GM19397 (cell line): ENCODE results near the gene MAP3K8.
A peak's percentile ranks its signal among the peaks of the same experiment; 100 is the strongest.
"Not testable (repeated sequence)": the region's sequence is repeated elsewhere in the genome, so short reads cannot be mapped to it uniquely, and the experiment has no call there.

Source experiments
- ATAC-seq: cut with Tn5 transposase; IDR thresholded peaks from one replicate; pipeline ENCODE4 v1.9.1; 2021; ENCODE audit warnings: mild to moderate bottlenecking, moderate library complexity; ENCODE audit not compliant: unreplicated experiment

Gene MAP3K8

GRCh38 chr10:30422151-30422695 is 11.8 kb upstream of the MAP3K8 start:
- ATAC-seq = no peak

DNA sequence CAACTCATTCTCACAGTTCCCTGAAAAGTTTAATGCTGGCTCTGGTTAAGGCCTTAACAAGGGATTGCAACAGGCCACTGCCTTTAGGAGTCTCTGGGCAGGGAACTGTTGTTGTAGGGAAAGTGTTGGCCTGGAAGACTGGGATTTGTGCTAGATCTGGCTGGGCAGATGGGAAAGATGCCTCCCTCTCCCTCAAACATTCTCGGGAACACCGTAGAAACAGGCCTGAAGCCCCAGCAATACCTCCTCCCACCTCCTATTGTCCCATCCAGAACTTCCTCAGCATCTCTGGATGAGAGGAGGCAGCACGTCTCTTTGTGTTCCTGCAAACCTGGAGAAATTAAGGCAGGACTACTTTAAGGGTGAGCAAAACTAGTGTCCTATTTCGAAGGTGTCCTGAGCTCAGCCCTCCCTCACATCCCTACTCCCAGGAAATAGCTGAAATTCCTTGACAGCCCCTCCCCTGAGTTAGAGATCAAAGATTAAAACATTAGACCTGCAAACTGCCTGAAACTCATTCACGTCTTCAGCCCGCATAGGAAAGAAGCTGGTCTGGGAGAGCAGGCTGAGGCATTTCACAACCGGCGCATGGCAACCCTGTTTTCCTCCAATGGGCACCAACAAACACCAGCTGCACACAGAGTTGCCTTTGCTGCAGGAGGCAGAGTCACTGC is 10.9 kb upstream of the MAP3K8 start:
- no peak for ATAC-seq

DNA sequence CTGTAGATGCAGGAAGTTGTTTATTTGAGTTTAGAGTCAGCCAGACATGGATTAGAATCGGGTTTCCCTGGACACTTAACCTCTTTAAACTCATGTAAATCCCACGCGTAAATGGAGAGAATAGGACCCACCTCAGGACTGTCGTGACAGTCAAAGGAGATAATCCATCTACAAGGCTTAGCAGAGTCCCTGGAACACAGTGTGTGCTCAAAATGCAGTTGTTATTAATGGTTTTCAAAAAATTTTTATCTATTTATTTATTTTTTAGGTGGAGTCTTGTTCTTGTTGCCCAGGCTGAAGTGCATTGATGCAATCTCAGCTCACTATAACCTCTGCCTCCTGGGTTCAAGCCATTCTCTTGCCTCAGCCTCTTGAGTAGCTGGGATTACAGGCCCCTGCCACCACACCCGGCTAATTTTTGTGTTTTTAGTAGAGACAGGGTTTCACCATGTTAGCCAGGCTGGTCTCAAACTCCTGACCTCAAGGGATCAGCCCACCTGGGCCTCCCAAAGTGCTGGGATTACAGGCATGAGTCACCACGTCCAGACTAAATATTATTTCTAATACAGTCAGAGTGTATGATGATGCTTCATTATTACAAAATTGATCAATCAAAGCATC is 10.2 kb upstream of the MAP3K8 start:
- ATAC-seq = not testable (repeated sequence)

GRCh38 chr10:30425336-30426075 is 8.5 kb upstream of the MAP3K8 start:
- no peak for ATAC-seq

- ATAC-seq = no peak
Observed at GRCh38 chr10:30430544-30431298, 3.3 kb upstream of the MAP3K8 start.

DNA sequence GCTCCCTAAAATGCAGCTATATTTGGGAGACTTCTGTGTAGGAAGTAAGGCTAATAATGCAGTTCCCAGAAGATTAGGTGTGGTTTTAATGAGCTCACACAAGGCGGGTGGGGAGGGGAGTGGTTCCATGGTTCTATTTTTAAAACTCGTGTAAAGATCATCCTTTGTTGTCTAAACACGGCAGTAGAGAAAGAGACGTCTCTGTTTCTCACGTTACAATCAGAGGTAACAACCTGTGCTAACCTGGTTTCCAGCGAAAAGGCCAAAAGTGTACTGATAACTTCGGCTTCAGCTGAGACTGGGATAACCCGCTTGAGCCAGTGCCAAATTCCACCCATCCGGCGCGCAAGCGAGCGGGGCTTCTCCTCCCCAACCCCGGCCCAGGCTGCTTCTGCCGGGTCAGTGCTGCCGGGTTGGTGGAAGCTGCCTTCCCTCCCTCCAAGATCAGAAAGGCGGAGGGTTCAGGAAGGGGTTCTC is 2.5 kb upstream of the MAP3K8 start:
- ATAC-seq = no peak

- peak; percentile 0 for ATAC-seq
Observed at GRCh38 chr10:30432622-30433305, 1.2 kb upstream of the MAP3K8 start.

GRCh38 chr10:30433306-30433729 is 666 bp upstream of the MAP3K8 start:
- peak; percentile 30 for ATAC-seq

- ATAC-seq = peak; percentile 49
Observed at GRCh38 chr10:30434273-30435072, 489 bp downstream of the MAP3K8 start.

DNA sequence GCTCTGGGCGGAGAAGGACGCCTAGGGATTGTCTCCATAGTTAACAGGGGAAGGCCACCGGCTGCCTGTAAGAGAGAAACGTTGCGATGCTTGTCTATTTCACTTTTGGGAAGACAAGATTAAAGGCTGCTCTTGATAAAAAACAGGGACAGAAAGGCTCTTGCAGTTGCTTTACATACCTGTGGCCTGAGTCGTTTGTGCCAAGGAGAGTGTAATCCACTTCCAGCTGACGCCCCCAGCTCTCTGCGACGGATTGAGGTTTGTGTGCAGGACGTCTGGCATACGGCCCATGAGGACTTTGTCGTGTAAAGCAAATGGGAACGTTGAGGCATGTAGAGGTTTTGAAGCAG is 1.1 kb downstream of the MAP3K8 start:
- ATAC-seq = no peak

DNA sequence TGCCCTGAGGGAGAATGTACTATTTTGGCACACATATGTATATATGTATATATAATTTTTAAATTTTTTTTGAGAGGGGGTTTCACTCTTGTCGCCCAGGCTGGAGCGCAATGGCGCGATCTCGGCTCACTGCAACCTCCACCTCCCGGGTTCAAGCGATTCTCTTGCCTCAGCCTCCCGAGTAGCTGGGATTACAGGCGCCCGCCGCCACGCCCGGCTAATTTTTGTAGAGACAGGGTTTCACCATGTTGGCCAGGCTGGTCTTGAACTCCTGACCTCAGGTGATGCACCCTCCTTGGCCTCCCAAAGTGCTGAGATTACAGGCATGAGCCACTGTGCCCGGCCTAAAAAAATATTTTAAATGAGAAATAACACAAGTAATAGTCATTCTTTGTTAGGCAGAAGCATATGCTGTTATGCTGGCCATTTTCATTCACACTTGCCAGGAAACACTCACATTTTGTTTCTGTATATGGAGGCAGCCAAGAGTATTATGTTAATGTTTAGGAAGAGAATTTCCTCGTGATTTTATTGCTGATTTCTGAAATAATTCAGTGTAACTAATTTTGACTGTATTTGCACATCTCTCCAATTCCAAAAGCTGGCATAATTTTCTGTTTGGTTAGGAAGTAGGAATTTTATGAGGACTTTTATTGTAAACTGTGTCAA is 1.6 kb downstream of the MAP3K8 start:
- ATAC-seq = not testable (repeated sequence)

DNA sequence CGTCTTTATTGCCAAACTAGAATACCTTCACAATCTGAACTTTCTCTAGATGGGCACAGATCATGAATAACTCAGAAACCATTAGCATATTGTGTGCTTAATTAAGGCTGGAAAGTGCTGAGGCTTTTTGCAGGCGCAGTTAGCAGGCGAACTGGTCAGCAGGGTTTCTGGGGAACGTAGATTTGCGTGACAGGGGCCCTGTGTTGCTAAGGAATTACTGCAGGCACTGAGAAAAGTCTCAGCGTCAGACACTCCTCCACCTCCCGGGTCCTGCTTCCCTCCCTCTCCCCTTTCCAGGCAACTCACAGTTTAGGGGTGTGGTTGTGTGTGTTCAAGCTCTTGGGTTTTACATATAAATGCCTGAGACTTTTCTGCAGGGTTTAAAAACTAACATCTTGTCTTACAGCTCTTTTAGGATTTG is 2.2 kb downstream of the MAP3K8 start:
- ATAC-seq = no peak

DNA sequence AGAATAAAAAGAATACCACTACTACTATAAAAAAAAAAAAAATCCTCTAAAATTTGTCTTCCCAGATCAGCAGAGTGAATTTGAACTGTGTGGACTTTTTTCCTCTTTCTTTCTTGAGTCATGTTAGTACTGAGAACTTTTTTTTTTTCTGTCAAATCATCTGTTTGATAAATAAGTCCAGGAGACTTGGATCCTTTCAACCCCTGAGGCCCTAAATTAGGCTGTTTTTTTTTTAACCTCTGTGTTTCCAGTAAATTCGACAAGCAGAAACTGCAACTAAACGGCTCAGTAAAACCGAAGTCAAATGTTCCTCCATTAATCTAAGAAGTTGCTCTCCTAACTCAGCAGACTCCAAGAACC is 2.7 kb downstream of the MAP3K8 start:
- no peak for ATAC-seq

- no peak for ATAC-seq
Observed at GRCh38 chr10:30437031-30437841, 3.3 kb downstream of the MAP3K8 start.

DNA sequence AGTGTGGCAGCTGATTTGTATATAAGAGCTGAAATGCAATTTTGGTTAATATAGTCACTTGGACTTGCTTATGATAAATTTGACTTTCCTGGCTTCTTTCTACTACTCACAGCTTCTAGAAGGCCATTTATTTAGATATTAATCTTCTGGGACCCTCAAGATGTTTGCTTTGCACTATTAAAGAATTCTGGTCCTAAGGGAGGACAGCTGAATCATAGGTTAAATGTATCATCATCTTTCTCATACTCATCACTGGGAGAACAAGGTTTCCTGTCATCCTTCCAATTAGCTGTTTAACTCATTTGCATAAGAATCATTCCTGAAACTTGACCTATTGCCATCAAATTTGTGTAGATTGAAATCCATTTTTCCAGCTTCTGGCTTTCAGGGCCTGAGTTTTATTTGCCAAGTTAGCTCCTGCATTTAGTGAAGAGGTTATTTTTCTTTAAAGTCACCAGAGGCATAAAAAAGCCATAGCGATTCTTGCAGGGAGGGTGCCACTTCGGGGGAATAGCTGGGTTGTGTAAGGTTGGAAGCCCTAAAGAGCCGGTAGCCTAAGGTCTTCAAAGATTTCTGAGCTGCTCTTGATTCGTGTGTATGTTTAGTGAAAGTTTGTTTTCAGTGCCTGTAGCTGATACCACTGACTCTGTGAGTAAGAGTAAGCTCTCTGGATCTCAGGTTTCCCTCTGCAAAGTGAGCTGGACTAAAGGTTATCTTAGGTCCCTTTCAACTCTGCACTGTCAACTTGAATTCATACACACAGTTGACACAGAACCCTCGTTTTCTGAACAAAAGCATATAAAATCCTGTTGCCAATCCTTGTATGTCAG is 4.3 kb downstream of the MAP3K8 start:
- ATAC-seq = no peak

- no peak for ATAC-seq
Observed at GRCh38 chr10:30439931-30440330, 5.9 kb downstream of the MAP3K8 start.

DNA sequence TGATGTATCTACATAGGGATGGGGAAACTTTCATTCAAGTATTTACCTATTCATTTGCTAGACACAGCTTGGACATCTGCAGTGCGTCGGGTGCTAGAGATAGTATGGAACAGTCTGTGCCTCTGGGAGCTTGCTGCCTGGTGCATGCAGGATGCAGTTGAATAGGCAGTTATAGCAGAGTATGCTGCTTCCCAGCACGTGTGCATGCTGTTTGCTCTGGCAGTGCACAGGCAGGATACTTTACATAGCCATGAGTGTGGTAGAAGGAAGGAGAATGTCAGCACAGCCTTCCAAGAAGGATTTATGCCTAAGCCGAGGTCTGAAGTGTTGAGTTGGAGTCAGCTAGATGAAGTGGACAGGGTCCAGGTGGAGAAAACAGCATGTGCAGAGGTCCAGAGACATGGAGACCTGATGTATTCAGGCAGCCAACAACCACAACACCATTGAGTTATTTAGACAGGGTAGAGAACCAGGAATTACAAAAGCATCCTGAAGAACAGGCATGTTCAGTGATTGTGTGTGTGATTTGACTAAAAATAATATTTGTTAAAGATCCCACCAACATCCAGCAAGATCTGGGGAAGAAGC is 8.1 kb downstream of the MAP3K8 start:
- ATAC-seq = no peak
